Measurements from ENCODE around the gene TBCB.
"Not testable (repeated sequence)": the region's sequence is repeated elsewhere in the genome, so short reads cannot be mapped to it uniquely, and the experiment has no call there.

TBCB gene

DNA sequence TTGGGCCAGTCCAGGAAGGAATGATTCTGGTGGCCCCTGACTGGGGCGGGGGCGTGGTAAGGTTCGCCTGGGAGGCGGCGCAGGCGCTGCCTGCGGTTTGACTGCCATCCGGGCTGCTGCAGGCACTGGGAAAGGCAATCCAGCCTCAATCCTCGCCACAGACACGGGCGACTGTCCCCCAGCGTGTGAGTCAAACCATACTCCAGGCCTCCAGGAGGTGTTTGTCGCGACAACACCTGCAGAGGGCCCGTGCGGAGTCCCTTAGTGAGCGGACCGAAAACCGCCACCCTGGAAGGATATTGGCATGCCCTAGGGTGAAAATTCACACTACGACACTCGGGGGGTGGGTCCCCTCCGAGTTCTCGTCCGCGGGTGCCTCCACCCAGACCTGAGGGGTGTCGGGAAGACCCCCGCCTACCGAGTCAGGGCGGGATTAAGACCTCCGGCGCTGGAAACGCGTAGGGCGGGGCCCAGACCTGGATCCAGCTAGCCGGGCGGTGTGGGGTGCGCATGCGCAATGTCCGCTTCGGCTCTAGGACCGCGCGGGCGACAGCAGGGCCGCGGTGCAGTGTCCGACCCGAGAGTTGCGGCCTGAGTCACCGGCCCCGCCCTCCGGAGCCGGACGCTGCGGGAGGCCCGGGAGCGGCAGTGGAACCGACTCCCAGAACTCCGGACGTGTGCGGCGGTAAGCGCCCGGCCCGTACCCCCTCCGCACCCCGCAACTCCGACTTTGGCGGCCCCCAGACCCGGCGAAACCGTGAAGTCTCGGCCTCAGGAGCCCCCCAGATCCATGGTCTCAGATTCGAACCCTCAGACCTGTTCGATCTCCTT is 24.4 kb downstream of the TBCB start, which contains the start of gene CAPNS1:
CAPNS1 (plus strand) TSS at position 594 of the 831 bp plus-strand sequence. CDS start 946 bp downstream, outside the sequence.
- DNase-seq, result peak; percentile 86 to 87

DNA sequence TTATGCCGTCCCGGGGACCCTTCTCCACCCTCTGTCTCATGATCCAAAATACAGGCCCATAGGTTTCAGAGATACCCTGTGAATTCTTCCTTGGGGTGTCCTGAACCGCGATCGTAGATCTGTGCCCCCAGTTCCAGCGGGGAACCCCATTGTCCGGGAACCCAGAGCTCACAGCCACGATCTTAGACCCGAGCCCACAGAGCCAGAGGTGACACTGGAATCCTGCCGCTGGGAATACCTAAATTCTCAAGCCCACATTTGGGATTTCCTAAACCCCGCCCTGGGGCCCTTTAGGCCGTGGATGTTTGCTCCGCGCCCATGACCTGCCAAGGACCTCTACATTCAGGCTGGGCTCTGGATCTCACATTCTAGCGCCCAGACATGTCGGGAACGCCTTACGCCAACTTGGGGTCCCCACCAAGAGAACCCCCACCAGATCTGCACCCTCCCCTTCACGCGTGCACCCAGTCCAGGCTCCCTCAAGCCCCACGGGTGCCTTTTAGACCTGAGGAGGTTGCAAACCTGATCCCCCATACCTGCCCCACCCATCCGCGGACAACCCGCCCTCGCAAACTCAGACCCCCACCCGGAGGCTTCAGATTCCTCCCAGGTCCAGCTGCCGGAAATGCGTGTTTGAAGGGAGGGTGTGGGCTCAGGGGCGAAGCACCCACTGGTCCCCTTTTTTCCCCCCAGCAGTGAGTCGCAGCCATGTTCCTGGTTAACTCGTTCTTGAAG is 25.2 kb downstream of the TBCB start:
- no peak for DNase-seq

- DNase-seq, result peak; percentile 65 to 83
These were observed 26.0 kb downstream of the TBCB start for GRCh38 chr19:36141039-36141927.

GRCh38 chr19:36142046-36142445 is 26.8 kb downstream of the TBCB start:
- no peak for DNase-seq

- no peak for DNase-seq
These were observed 27.2 kb downstream of the TBCB start for GRCh38 chr19:36142496-36142895.

GRCh38 chr19:36144624-36145023 is 29.4 kb downstream of the TBCB start:
- no peak for DNase-seq

GRCh38 chr19:36149673-36150406 is 34.6 kb downstream of the TBCB start:
- DNase-seq, result no peak

GRCh38 chr19:36150586-36150985 is 35.3 kb downstream of the TBCB start:
- DNase-seq, result no peak

DNA sequence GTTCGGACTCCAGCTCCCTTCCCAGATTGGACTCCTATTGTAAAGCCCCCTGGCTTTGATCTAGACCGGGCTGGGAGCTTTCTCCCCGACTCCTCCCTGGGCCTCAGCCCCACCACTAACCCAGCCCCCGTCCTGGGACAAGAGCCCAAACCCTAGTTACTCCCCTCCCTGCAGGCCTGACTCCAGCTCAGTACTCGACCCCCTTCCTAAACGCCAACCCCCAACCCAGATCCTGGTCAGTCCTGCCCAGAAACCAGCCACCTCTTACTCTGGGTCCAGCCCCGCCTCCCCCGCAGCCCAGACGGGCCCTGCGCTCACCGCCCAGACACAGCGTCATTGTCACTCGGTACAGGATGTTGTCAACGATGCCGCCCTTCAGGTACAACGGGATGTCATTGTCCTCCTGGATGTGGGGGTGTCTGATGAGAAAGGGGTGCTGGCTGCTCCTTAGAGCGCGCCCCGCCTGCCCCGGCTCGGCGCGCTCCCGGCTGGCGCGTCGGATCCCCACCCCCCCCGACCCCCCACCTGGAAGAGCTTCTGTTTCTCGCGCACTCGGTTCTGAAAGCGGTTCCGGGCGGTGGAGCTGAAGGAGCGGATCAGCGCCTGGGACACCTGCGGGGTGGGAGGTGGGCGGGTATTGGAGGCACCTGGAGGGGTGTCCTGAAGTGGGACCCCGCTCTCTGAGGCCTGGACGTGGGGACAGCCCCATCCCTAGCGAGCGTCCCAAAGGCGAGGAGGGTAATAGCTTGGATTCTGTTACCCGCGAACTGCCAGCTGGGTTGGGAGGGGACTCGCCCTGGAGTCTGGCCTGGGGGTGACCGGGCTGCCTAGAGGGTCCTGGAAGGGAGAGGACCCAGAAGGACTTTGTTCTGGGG is 36.1 kb downstream of the TBCB start:
- DNase-seq, result no peak

DNA sequence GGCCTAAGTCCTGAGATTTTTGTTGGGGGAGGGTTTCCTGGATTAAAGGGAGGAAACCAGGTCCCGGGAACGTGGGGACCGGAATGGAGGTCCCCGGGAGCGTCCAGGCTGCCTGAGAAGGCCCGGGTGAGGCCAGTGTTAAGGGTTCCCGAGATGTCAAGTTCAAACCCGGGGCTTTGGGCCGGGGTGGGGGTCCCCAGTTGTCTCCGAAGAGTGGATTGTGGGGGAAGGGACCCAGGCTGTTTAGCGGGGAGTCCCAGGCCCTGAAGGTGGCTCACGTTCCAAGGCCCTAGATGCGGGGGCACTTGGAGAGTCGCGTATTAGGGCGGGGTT is 36.7 kb downstream of the TBCB start:
- no peak for DNase-seq

- no peak for DNase-seq
These were observed 37.3 kb downstream of the TBCB start, which contains the start of gene COX7A1 for GRCh38 chr19:36152352-36153091. Gene COX7A1, minus strand, starts transcription at chr19:36152447. Its CDS starts 40 bp downstream, at chr19:36152407.

- no peak for DNase-seq
These were observed 37.9 kb downstream of the TBCB start for GRCh38 chr19:36153126-36153525.

- no peak for DNase-seq
These were observed 45.7 kb downstream of the TBCB start for GRCh38 chr19:36160821-36161596.

GRCh38 chr19:36163813-36164212 is 48.5 kb downstream of the TBCB start:
- DNase-seq, result no peak

DNA sequence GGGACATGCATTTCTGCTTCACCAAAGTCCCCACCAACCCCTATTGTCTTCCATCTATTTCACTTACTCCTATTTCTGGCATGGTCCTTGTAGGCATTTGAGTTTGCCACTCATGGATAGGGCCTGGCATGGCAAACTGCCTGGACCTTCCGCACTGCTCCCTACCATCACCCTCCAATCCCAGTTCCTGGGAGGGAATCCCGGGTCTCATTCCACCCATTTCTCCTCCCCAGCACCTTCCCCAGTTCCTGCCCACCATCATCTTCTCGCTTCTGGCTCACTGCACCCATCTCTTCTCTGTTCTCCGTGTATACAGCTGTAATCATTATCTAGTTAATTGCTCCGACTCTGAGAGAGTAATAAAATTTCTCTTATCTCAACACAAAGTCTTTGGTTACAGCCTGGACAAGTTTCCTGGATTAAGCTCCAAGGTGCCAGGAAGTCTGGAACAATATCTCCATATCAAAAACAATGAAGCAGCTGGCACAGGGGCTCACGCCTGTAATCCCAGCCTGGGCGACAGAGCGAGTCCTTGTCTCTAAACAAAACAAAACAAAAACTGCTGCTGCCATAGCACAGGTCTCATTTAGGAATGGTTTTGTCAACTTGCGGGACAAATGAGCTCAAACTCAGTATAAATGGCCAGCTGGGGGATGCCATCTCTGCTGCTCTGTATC is 54.0 kb downstream of the TBCB start:
- DNase-seq, result no peak

GRCh38 chr19:36172852-36173251 is 57.6 kb downstream of the TBCB start:
- DNase-seq, result no peak

- not testable (repeated sequence) for DNase-seq
These were observed 58.6 kb downstream of the TBCB start for GRCh38 chr19:36173846-36174245.

Data from bone marrow (tissue), 2 donors.